Activated CD4-positive, alpha-beta T cell treated with anti-CD3 and anti-CD28 coated beads, Interleukin-2, amount 50 U/mL, for 24 hours (primary cell): ENCODE data around the gene ATXN10.
"Not testable (repeated sequence)": the region's sequence is repeated elsewhere in the genome, so short reads cannot be mapped to it uniquely, and the experiment has no call there.

ENCODE experiments used
- DNase-seq, 2 donors: peaks; one replicate each; pipeline ENCODE4 v3.0.0-alpha.2; 2020; ENCODE audit warnings: low read depth in 1 of 2, low spot score in 1 of 2

Gene ATXN10

DNA sequence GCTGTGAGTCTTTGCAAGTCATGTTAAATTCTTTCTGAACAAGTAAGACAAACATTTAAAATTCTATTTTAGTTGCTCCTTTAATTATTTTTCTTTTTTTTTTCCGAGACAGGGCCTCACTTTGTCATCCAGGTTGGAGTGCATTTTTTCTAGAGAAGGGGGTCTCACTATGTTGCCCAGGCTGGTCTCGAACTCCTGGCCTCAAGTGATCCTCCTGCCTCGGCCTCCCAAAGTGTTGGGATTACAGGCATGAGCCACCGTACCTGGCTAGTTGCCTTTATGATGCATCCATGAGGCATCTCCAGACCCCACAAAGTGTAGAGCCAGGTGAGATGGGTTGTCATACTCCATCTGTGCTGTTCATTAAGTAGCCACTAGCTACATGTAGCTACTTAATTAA lies 4.4 kb downstream of the ATXN10 start:
- DNase-seq, result no peak

DNA sequence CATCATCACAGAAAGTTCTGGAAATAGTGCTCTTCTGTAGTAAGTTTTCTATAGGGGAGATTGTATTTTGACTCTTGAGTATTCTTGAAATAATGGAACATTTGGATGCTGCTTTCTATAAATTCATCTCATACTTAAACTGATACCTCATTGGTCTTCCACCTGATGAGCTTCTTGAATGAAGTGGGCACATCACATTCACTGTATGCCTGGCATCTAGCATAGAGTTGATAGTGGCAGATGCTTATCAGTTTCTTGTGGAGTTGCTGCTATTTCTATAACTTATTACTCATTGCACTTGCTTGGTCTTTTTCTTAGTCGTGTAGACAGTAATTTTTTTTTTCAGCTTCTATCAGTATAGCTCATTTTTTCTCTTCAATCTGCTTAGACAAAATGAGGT lies 5.4 kb downstream of the ATXN10 start:
- no peak for DNase-seq

DNA sequence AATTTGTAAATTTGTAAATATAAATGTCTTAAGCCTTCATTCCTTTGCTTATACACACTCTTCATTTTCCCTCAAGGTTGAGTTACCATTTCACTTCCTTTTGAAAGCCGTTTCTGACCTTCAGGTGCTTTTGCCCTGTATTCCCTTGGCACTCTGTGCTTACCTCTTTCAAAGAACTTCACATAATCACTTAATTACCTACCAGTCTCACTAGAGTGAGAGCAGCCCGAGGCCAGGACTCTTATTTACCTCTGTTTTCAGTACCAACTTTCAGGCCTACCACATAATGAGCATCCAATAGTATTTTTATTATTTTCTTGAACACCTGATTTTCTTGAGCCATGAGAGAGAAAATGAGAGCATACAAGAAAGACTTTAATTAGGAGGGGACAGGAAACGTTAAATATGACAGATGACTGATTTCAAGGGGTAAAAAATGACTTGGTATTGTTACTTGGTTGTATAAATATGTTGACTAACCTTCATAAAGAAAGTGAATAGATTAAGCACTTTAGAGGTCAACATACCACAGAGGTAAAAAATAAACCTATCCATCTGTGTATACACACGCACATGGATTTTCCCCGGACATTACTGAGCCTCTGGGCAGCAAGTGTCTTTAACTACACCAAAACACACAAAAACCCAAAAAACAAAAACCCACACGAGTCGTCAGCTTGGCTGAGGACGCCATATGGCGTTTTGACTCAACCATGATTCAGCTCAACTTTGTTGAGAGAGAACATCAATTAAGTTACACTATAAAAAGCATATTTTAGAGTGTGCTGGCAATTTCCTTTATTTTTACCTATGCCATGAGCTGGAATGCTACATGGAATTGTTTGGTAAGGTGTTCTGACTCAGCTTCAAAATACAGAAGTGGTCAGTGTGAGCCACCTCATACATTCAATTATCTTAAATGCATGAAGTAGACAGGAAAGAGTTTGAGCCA lies 7.6 kb downstream of the ATXN10 start:
- DNase-seq, result no peak

DNA sequence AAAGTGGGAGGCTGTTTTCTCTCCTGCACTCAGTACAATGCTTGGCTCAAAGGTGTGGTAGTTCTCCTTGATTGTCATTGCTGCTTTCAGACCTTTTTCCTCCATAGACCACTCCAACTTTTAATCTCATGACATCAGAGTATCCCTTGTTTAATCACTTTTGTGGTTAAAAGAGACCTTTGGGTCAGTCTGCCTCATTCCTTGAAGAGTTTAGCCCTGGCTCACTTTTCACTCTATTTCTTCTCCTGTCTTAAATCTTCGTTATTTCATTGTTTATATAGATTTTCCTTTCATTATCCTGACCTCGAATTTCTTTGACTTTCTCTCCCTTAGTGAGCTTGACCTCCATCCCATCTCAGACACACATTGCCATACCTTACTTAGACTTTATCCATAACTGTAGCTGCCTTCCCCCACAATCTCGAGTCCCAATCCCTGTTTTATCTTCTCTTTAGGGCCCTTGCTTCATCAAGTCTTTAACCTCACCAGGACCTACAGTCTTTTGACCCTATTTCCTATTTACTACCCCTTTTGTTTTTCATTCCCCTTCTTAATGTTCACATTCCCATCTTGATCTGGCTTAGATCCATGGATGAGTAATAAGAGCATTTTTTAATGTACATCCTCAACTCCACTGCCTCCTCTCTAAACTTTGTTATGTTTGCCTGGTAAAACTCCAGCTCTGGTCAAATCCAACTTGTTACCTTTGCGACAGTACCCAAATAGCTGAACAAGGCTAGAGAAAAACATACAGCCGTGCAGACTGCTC lies 9.5 kb downstream of the ATXN10 start:
- no peak for DNase-seq

DNA sequence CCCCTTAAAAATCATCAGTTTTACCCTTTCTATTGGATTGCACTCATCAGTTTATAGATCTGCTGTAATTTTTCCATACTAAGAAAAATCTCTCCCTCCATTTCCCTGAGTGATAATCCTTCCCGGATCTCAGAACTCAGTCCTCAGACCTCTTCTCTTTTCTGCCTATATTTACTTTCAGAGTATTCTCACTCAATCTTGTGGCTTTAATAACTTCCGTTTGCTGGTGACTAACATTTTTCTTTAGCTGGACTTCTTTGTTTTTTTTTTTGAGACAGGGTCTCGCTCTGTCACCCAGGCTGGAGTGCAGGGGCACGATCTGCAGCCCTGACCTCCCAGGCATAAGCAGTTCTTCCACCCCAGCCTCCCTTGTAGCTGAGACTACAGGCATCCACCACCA lies 10.4 kb downstream of the ATXN10 start:
- no peak for DNase-seq

DNA sequence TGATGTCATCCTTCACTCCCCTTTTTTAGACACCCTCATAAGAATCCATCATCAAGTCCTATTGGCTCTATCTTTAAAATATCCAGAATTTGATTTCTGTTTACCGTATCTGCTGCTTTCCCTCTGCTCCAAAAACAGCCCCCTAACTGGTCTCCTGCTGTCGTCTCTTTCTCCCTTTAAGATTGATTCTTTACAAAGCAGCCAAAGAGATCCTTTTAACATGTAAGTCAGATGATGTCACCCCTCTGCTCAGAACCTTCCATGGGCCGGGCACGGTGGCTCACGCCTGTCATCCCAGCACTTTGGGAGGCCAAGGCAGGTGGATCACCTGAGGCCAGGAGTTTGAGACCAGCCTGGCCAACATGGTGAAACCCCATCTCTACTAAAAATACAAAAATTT lies 11.1 kb downstream of the ATXN10 start:
- DNase-seq, result not testable (repeated sequence)

DNA sequence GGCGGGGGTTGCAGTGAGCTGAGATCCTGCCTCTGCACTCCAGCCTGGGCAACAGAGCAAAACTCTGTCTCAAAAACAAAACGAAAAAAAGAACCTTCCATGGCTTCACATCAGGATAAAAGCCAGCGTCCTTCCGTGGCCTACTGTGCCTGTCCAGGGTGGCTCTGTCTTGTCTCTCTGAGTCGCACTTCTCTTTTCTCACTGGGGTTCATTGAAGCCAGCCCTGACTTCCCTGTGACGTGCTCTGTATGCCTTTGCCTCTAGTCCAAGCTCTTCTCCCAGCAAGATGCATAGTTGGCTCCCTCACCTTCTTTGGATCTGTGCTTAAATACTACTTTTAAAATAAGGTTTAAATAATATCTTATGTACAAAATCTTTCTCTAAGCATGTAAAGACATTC lies 11.6 kb downstream of the ATXN10 start:
- DNase-seq, result no peak

DNA sequence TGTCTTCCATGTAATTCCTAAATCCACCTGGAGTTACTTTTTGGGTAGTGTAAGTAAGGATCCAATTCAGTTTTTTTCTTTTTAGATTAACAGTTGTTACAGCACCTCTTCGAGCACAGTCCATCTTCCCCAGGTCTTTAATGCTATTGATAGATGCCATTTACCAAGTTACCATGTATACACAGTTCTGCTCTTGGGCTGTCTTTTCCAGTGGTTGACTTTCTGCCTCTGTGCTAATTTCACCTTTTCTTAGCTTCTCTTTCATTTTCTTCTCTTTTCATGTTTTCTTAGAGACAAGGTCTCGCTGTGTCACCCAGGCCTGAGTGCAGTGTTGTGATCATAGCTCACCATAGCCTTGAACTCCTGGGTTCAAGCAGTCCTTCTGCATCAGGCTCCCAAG lies 12.0 kb downstream of the ATXN10 start:
- DNase-seq, result no peak

DNA sequence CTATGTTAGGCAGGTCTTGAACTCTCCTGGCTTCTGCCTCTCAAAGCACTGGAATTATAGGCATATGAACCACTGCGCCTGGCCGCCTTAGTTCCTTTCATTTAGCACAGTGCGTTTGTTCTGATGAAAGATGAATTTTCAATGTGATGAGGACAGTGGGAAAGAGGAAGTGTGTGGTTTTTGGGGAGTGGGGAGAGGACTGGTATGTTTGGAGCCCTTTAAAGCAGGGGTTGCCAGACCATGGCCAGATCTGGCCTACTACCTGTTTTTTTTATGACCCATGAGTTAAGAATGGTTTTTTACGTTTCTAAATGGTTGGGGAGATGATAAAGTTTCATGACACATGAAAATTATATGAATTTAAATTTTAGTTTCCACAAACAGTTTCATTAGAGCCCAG lies 12.5 kb downstream of the ATXN10 start:
- DNase-seq, result no peak

DNA sequence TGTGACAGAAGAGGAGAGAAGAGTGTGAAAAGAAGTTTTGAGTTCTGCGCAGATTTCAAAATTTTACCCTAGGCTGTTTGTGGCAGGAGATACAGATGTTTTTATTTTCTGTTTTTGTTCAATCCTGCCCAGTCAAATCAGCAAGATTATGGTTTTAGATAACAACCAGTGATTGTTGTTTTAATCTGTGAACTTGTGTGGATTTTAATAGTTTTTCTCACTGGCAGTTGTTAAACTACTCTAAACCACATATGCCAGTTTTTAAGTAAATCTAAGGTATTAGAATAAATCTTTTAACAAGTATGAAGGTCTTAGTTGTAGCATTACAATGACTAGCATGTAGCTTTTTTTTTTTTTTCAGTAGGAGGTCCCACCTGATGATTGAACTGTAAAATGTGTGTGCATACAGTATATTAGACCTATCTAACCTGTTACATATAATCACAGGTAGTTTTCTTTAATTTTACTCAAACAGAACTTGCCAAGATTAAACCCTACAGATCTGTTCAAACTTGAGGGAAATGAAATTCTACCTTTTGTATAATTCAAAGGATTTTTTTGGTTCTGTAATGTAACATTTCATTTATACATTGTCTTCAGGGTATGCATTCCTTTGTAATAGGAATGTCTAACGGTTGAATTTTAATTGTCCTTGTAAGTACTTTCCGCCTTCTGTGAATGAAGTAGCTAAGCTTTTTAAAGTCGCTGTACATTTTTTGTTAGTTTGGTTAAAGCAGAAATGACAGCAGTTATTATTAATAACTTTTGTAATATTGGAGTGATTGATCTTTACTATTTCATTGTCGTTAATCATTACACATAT lies 13.3 kb downstream of the ATXN10 start:
- DNase-seq, result no peak

DNA sequence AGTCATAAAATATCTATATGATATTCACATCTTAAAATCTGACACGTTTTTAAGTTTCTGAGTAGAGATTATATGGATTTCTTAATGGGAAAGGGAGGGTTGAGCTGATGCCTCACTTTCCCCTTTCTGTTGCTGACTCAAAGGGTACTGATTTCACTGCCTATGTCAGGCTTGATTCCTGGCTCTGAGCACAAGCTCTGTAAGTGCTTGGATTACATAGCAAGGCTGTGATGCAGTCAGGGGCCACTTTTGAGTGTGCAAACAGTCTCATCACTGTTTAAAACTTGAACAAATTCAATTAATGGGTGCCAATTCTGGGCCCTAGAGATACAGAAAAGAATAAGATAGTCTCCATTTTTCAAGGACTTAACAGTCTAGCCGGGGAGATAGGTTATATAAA lies 14.4 kb downstream of the ATXN10 start:
- DNase-seq, result no peak

DNA sequence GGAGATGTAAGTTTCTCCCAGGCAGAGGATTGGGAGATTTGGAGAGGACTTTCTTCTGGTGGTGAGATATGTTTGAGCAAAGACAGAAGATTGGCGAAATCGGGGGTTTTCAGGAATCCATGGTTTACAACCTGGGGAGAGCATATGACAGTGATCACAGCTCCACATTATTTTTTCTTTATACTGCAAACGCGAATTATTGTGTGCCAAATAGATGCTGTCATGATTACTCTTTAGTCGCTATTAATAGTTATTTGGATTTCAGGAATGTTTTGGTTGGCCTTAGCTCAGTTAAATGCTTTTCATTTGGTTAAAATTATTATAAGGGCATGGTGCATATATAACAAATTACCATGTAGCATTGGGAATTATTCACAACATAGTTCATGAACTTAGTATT lies 15.2 kb downstream of the ATXN10 start:
- DNase-seq, result no peak

DNA sequence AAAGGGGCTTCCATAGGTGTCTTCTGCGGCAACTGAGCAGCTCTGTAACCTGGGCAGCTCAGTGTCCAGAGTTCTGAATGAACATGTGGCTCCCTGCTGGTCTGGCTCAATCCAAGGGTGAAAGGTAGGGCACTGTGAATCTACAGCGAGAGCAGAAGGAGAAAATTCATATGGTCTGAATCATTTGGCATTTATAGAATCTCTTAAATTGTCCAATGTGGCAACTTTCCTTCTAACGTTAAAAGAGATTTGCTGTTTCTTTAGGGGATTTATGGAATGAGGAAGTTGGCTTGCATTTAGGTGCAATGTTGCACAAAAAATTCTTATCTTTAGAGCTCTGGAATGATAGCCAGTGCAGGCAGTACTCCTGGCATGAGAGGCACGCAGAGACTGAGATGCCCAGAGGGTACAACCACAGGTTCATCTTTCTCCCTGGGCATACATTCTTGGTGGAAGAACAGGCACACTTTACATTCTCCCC lies 17.0 kb downstream of the ATXN10 start:
- DNase-seq, result no peak

DNA sequence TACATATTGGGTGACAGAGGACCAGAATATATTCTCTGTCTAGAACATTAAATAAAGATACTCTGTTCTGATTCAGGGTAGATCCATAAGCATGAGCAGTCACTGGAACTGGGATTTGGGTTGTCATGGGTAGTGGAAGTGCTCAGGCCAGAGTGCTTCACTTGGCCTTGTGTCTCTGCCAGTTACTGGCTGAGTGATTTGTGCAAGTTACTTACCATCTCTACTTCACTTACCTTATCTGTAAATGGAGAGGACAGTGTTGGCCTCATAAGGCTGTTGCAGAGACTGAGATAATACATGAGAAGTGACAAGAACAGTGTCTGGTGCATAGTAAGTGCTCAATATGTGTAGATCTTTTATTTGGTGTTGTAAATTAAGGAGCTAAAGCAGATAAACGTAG lies 17.6 kb downstream of the ATXN10 start:
- no peak for DNase-seq

DNA sequence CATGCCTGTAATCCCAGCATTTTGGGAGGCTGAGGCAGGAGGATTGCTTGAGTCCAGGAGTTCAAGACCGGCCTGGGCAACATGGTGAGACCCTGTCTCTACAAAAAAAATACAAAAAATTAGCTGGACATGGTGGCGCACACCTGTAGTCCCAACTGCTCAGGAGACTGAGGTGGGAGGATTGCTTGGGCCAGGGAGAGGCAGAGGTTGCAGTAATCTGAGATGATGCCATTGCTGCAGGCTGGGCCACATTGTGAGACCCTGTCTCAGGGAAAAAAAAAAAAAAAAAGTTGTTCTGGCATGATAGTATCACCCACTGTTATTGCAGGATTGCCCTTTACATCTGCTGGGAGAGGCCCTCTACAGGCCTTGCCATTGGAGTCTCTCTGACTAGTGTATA lies 18.4 kb downstream of the ATXN10 start:
- DNase-seq, result no peak

DNA sequence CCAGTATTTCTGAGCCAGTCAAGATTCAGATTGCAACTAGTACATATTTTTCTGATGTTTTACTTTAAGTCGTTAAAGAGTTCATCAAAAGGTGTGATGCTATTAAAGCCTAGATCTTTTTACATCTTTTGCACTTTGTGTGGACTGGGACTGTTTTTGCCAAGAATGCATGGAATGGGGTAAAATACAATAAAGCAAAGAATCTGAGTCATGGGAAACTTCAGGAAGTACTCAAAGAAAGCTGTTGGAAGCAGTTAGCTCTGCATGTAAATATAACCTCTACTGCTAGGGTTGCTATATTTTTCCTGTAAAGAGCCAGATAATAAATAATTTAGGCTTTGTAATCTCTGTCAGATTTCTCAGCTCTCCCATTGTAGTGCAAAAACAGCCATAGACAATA lies 20.9 kb downstream of the ATXN10 start:
- DNase-seq, result no peak

DNA sequence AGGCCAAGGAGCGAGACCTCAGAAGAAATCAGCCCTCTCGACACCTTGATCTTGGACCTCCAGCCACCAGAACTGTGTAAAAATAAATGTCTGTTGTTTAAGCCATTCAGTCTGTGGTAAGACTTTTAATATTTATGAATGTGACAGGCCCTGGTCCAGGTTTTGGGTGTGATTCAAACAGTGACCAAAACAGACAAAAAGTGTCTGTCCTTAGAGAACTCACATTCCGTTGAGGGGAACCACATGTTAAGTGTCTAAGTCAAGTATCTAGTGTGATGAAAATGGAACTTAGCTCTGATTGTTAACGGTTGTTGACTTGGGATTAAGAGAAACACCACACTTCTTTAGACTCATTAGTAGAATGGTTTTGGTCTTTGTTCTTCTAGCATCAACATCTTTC lies 22.2 kb downstream of the ATXN10 start:
- DNase-seq, result no peak

DNA sequence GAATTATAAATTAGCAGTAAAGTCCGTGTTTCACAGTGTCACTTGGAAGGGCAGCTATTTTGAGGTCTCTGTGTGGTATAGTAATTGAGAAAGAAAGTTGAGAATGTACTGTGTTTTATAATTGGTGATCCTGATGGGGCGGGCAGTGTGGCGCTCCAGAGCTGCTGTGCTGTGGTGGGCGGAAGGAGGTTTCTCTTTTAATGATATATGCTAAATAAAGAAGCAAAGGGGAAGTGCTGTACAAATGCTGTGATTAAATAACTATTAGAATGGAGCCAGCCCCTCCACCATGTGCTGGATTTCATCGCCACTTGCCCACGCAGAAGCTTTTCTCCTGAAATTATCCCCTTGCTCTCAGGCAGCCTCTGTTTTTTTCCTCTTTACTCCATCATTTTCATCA lies 24.6 kb downstream of the ATXN10 start:
- DNase-seq, result no peak

DNA sequence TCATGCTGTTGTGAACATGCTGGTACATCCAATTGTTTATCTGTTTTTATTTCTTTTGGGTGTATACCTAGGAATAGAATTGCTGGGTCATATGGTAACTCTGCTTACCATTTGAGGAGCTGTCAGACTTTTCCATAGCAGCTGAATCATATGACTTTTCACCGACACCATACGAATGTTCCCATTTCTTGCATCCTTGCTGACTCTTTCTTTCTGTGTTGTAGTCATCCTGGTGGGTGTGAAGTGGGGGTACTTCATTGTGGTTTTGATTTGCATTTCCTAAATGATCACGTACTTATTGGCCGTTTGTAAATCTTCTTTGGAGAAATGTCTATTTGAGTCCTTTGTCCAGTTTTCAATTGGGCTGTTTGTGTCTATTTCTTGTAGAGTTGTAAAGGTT lies 26.5 kb downstream of the ATXN10 start:
- no peak for DNase-seq

DNA sequence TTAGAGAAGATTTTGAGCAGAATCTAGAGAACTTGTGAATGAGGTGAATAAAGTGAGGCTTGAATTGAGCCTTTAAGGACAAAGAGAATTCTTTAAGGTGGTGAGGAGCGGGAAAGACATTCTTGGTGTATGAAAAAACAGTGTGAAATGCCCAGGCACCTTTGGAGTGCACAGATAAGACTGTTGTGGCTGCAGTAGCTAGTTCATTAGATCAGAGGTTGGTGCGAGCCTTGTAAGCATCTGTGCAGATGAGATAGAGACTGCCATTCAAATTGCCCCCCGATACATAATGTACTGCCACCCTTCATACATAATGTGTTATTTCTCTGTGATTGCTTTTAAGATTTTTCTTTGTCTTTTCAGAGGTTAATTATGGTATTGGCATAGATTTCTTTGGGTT lies 31.3 kb downstream of the ATXN10 start:
- no peak for DNase-seq

DNA sequence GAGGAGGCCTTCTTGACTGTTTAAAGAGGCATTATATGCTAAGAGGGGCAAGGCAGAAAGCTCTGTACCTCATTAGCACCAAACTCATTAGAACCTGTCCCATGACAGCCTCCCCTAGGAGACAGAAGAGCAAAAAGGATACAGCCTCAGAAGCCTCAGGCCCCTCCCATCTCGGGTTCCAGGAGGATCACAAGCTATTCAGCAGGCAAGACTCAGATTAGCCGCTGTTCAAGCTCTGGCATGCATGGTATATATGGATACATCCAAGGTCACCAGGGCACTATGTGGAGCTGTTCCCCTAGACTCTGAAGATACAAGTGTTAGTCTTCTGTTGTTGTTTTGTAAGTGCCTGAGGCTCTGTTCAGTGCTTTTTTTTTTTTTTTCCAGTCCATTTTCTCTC lies 32.1 kb downstream of the ATXN10 start:
- no peak for DNase-seq
